A673 (cell line): ENCODE results near the gene CPNE5.

Experiments used
- CTCF ChIP-seq: fragments of 300-800, 200-600 bp; sonication (generic); conservative IDR thresholded peaks from 2 replicates; pipeline ENCODE4 v1.5.1; 2017; ENCODE audit warnings: low read depth, mild to moderate bottlenecking, antibody characterized with exemption, low read length, moderate library complexity, mixed read lengths
- EZH2 ChIP-seq: fragments of 200-600 bp; sonication (generic); IDR thresholded peaks from 2 replicates; pipeline ENCODE4 v1.6.1; 2017; ENCODE audit warnings: borderline replicate concordance, low read depth, mild to moderate bottlenecking, mixed read lengths, antibody characterized with exemption, low read length; ENCODE audit not compliant: poor library complexity, severe bottlenecking

- TF ChIP-seq CTCF, result no peak
- TF ChIP-seq EZH2, result no peak
Measured at GRCh38 chr6:36856277-36856676, 17.0 kb upstream of the CPNE5 start.
